PC-9 (cell line): ENCODE measurements around the gene ESR2. TPM values are rescaled to one million over a fixed set of nuclear protein-coding genes. Genes with fewer than 3 reads are reported as not detected.
A peak's percentile ranks its signal among the peaks of the same experiment; 100 is the strongest.

ENCODE experiments used
- BruUV-seq: library from RNA; stranded (reverse); fragments of 400-500 nt; replicated peaks from 2 replicates; lab custom pipeline; 2021; lab: Mats Ljungman, UMichigan
- CTCF ChIA-PET: fragments of 300-600 bp; sonication (Branson Sonifier 250); formaldehyde crosslinking; loops from one replicate; lab custom pipeline; 2022; ENCODE audit warnings: antibody characterized with exemption; lab: Charles Lee
- POLR2A ChIA-PET: fragments of 300-600 bp; sonication (Branson Sonifier 250); formaldehyde crosslinking; loops from one replicate; lab custom pipeline; 2022; ENCODE audit warnings: antibody characterized with exemption; ENCODE audit not compliant: unreplicated experiment; lab: Charles Lee
- DNase-seq, 2 experiments: peaks; one replicate each; pipeline versions ENCODE4 v3.0.0 to v3.0.0-alpha.2; 2015 to 2022; ENCODE audit warnings: mixed read lengths in 1 of 2
- H2AFZ ChIP-seq: fragments of 200-600 bp; sonication (generic); 2 replicates; pipeline ENCODE4 v1.8.1; 2017; ENCODE audit warnings: antibody characterized with exemption
- H3F3A ChIP-seq: fragments of 200-600 bp; sonication (generic); 2 replicates; pipeline ENCODE4 v1.8.1; 2017; ENCODE audit warnings: antibody characterized with exemption, mild to moderate bottlenecking, low read depth; ENCODE audit not compliant: insufficient read depth
- H3K27ac ChIP-seq: fragments of 200-600 bp; sonication (generic); 2 replicates; pipeline ENCODE4 v1.6.1; 2016; ENCODE audit warnings: mixed run types
- H3K27me3 ChIP-seq: fragments of 200-600 bp; sonication (generic); 2 replicates; pipeline ENCODE4 v1.6.1; 2016; ENCODE audit warnings: low read depth, mixed run types; ENCODE audit not compliant: insufficient read depth
- H3K36me3 ChIP-seq: fragments of 200-600 bp; sonication (generic); 2 replicates; pipeline ENCODE4 v1.6.1; 2016; ENCODE audit warnings: low read depth, mixed run types
- H3K4me1 ChIP-seq: fragments of 200-600 bp; sonication (generic); replicated peaks from 2 replicates; pipeline ENCODE4 v1.6.1; 2016; ENCODE audit warnings: mixed run types; ENCODE audit not compliant: insufficient read depth
- H3K4me2 ChIP-seq: fragments of 200-600 bp; sonication (generic); 2 replicates; pipeline ENCODE4 v1.6.1; 2017; ENCODE audit warnings: mixed run types
- H3K4me3 ChIP-seq: fragments of 200-600 bp; sonication (generic); 2 replicates; pipeline ENCODE4 v1.6.1; 2016; ENCODE audit warnings: mixed run types
- H3K79me2 ChIP-seq: fragments of 200-600 bp; sonication (generic); 2 replicates; pipeline ENCODE4 v1.6.1; 2017; ENCODE audit warnings: low read depth, mixed run types
- H3K9me2 ChIP-seq: fragments of 200-600 bp; sonication (generic); 2 replicates; pipeline ENCODE4 v1.8.1; 2017; ENCODE audit warnings: mild to moderate bottlenecking; ENCODE audit not compliant: insufficient read depth
- H3K9me3 ChIP-seq: fragments of 200-600 bp; sonication (generic); 2 replicates; pipeline ENCODE4 v1.8.1; 2016; ENCODE audit warnings: low read depth; ENCODE audit not compliant: insufficient read depth
- H4K20me1 ChIP-seq: fragments of 200-600 bp; sonication (generic); 2 replicates; pipeline ENCODE4 v1.8.1; 2017; ENCODE audit not compliant: insufficient read depth
- CTCF ChIP-seq: fragments of 200-600 bp; sonication (generic); conservative IDR thresholded peaks from 2 replicates; pipeline ENCODE4 v1.6.1; 2017; ENCODE audit warnings: mixed run types, antibody characterized with exemption, mild to moderate bottlenecking, moderate library complexity
- EZH2 ChIP-seq: fragments of 200-600 bp; sonication (generic); IDR thresholded peaks from 2 replicates; pipeline ENCODE4 v1.8.0; 2017; ENCODE audit warnings: antibody characterized with exemption, low read depth
- intact Hi-C: fragments of 100-400 bp; cut with micrococcal nuclease; formaldehyde crosslinking; loops from one replicate; pipeline ENCODE4 v1.10.0; 2022; ENCODE audit not compliant: unreplicated experiment
- total RNA-seq: library from RNA; stranded (reverse); gene quantifications from 2 replicates; pipeline ENCODE4 v1.2.3, GENCODE V29; 2021

Gene ESR2
- total RNA-seq, 1 experiment from 2014 or later = 0.20 TPM

DNA sequence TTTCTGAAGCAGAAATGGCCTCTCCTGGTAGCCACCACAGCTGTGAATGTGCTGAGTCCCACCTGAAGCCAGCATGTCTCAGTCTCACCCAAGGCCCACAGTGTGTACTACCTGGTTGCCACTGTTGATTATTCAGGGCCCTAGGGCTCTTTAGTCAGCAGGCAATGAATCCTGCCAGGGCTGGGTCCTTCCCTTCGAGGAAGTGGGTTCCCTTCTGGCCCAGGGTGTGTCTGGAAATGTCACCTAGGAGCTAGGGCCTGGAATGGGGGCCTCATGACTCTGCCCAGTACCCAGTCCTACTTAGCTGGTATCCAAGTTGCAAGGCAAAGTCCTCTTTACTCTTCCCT lies 234.0 kb downstream of the ESR2 start:
- peak; percentile 12 to 60 for DNase-seq
- Histone ChIP-seq H3K27ac (no peak overlapping the region), H3K4me1 (peaks cover 24% of the 10 kb centered on the region), H3K4me2 (no peak overlapping the region), H3F3A (no peaks in the 10 kb centered on the region), H4K20me1 (no peaks in the 10 kb centered on the region), H3K4me3 (no peak overlapping the region), H2AFZ (no peak overlapping the region), H3K27me3 (no peaks in the 10 kb centered on the region), H3K9me2 (no peaks in the 10 kb centered on the region), H3K9me3 (no peaks in the 10 kb centered on the region), H3K36me3 (no peaks in the 10 kb centered on the region), H3K79me2 (no peaks in the 10 kb centered on the region)
- TF ChIP-seq CTCF = no peak
- no peak for TF ChIP-seq EZH2
- BruUV-seq = no TSS peak
- POLR2A ChIA-PET = interaction anchor here (0.7 kb wide), 1 partner anchor 44 kb away, joined by 3 read pairs; no protein-coding TSS in a partner anchor
- CTCF ChIA-PET = no interaction called here
- intact Hi-C loops = no loop called here

GRCh38 chr14:64059454-64060198 lies 234.5 kb downstream of the ESR2 start:
- no peak overlapping the region for H3K4me2 ChIP-seq

More at GRCh38 chr14:64059454-64060198, 234.5 kb downstream of the ESR2 start:
- Histone ChIP-seq H3K27me3 (no peaks in the 10 kb centered on the region), H3K27ac (no peak overlapping the region), H3F3A (no peaks in the 10 kb centered on the region), H3K9me3 (no peaks in the 10 kb centered on the region), H3K79me2 (no peaks in the 10 kb centered on the region), H3K36me3 (no peaks in the 10 kb centered on the region), H2AFZ (no peak overlapping the region), H3K4me1 (peaks cover 24% of the 10 kb centered on the region), H3K9me2 (no peaks in the 10 kb centered on the region), H3K4me3 (no peak overlapping the region), H4K20me1 (no peaks in the 10 kb centered on the region)
- ChIA-PET POLR2A (interaction anchor here (0.7 kb wide), 1 partner anchor 265 kb away, joined by 3 read pairs; no protein-coding TSS in a partner anchor), CTCF (no interaction called here)
- no peak for DNase-seq
- TF ChIP-seq CTCF = no peak
- intact Hi-C loops = no loop called here
- BruUV-seq = no TSS peak
